GM23338 (cell line): ENCODE measurements around the gene PEBP1.

Experiments used
- CREB1 ChIP-seq: fragments of 250-450 bp; sonication (Bioruptor Pico); IDR thresholded peaks from 2 replicates; pipeline ENCODE4 v1.5.0; 2020; ENCODE audit warnings: low read depth, mild to moderate bottlenecking, moderate library complexity
- EZH2 ChIP-seq: fragments of 200-600 bp; sonication (generic); IDR thresholded peaks from one replicate; pipeline ENCODE4 v1.8.0; 2017; ENCODE audit warnings: antibody characterized with exemption, mild to moderate bottlenecking, low read depth; ENCODE audit not compliant: unreplicated experiment
- EZH2phosphoT487 ChIP-seq: fragments of 200-600 bp; sonication (generic); IDR thresholded peaks from one replicate; pipeline ENCODE4 v1.8.1; 2018; ENCODE audit warnings: antibody characterized with exemption; ENCODE audit not compliant: unreplicated experiment
- JUNB ChIP-seq: IDR thresholded peaks from one replicate; pipeline ENCODE4 v1.6.1; 2016; ENCODE audit warnings: antibody characterized with exemption; ENCODE audit not compliant: unreplicated experiment
- POLR2AphosphoS5 ChIP-seq: IDR thresholded peaks from 2 replicates; pipeline ENCODE4 v1.6.1; 2016; ENCODE audit warnings: antibody characterized with exemption, low read depth
- STAT1 ChIP-seq: IDR thresholded peaks from one replicate; pipeline ENCODE4 v1.6.1; 2016; ENCODE audit warnings: antibody characterized with exemption; ENCODE audit not compliant: unreplicated experiment
- TF ChIP-seq, protein P1 (sequence below), 2 experiments: fragments of 200-600 bp in 1 of 2; sonication (generic) in 1 of 2; conservative IDR thresholded peaks; 2 replicates each; pipeline versions ENCODE4 v1.5.1 to v1.6.1; 2016 to 2017; ENCODE audit warnings: antibody characterized with exemption in 2 of 2, low read depth in 2 of 2, mild to moderate bottlenecking in 2 of 2, moderate library complexity in 1 of 2
- TF ChIP-seq, protein P2 (sequence below): IDR thresholded peaks from one replicate; pipeline ENCODE4 v1.6.1; 2018; ENCODE audit warnings: antibody characterized with exemption; ENCODE audit not compliant: unreplicated experiment
- TF ChIP-seq, protein P3 (sequence below): IDR thresholded peaks from 2 replicates; pipeline ENCODE4 v1.6.1; 2016; ENCODE audit warnings: antibody characterized with exemption

DNA sequence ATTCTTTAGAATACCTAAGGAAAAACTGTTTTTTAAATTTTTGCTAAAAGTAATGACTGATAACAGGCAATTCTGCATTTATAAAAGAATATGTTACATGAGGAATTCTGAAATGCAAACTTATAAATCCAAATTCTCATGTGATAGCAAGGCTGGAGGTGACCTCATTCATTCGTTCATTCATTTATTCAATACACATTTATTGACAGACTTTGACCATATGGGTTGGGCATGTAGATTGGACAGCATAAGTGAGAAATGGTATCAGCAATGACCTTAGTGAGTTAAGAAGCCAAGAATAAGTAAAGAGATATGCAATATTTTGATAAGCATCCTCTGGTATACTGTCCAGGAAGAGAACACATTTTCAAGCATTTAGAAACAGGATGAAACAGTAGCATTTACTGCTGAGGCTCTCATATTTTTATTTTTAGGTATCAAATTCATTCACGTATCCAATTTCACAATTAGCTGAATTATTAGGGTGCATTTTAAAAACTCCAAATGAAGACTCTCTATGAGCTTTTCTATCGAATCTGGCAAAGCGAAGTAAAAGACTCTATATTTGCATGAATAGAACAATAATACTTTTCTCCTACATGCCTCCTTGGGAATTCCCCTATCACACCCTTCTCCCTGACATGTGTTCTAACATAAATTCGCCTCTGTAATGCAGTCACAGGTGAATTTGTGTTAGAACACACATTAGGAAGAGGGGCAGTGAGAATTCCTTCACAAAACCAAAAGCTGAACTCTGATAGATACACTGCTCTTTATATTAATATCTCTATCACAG lies 49.9 kb downstream of the PEBP1 start:
- TF ChIP-seq, protein P1, sequence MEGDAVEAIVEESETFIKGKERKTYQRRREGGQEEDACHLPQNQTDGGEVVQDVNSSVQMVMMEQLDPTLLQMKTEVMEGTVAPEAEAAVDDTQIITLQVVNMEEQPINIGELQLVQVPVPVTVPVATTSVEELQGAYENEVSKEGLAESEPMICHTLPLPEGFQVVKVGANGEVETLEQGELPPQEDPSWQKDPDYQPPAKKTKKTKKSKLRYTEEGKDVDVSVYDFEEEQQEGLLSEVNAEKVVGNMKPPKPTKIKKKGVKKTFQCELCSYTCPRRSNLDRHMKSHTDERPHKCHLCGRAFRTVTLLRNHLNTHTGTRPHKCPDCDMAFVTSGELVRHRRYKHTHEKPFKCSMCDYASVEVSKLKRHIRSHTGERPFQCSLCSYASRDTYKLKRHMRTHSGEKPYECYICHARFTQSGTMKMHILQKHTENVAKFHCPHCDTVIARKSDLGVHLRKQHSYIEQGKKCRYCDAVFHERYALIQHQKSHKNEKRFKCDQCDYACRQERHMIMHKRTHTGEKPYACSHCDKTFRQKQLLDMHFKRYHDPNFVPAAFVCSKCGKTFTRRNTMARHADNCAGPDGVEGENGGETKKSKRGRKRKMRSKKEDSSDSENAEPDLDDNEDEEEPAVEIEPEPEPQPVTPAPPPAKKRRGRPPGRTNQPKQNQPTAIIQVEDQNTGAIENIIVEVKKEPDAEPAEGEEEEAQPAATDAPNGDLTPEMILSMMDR (conservative IDR thresholded peaks at IDR 0.05; ENCODE audit: low read depth in 2 of 2), result no peak
- no peak for TF ChIP-seq EZH2phosphoT487
- TF ChIP-seq POLR2AphosphoS5, result no peak
- no peak for TF ChIP-seq CREB1 (CRISPR knock-in tag)
- TF ChIP-seq, protein P2, sequence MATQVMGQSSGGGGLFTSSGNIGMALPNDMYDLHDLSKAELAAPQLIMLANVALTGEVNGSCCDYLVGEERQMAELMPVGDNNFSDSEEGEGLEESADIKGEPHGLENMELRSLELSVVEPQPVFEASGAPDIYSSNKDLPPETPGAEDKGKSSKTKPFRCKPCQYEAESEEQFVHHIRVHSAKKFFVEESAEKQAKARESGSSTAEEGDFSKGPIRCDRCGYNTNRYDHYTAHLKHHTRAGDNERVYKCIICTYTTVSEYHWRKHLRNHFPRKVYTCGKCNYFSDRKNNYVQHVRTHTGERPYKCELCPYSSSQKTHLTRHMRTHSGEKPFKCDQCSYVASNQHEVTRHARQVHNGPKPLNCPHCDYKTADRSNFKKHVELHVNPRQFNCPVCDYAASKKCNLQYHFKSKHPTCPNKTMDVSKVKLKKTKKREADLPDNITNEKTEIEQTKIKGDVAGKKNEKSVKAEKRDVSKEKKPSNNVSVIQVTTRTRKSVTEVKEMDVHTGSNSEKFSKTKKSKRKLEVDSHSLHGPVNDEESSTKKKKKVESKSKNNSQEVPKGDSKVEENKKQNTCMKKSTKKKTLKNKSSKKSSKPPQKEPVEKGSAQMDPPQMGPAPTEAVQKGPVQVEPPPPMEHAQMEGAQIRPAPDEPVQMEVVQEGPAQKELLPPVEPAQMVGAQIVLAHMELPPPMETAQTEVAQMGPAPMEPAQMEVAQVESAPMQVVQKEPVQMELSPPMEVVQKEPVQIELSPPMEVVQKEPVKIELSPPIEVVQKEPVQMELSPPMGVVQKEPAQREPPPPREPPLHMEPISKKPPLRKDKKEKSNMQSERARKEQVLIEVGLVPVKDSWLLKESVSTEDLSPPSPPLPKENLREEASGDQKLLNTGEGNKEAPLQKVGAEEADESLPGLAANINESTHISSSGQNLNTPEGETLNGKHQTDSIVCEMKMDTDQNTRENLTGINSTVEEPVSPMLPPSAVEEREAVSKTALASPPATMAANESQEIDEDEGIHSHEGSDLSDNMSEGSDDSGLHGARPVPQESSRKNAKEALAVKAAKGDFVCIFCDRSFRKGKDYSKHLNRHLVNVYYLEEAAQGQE, result no peak
- no peak for TF ChIP-seq EZH2
- TF ChIP-seq JUNB, result no peak
- TF ChIP-seq, protein P3, sequence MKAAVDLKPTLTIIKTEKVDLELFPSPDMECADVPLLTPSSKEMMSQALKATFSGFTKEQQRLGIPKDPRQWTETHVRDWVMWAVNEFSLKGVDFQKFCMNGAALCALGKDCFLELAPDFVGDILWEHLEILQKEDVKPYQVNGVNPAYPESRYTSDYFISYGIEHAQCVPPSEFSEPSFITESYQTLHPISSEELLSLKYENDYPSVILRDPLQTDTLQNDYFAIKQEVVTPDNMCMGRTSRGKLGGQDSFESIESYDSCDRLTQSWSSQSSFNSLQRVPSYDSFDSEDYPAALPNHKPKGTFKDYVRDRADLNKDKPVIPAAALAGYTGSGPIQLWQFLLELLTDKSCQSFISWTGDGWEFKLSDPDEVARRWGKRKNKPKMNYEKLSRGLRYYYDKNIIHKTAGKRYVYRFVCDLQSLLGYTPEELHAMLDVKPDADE, result no peak
- no peak for TF ChIP-seq STAT1
